GM23338 (cell line): ENCODE results near the gene OR6C65.

ENCODE experiments used
- CTCF ChIP-seq, 2 experiments: fragments of 200-600 bp in 1 of 2; sonication (generic) in 1 of 2; conservative IDR thresholded peaks; 2 replicates each; pipeline versions ENCODE4 v1.5.1 to v1.6.1; 2016 to 2017; ENCODE audit warnings: antibody characterized with exemption in 2 of 2, low read depth in 2 of 2, mild to moderate bottlenecking in 2 of 2, moderate library complexity in 1 of 2
- ETS1 ChIP-seq: IDR thresholded peaks from 2 replicates; pipeline ENCODE4 v1.6.1; 2016; ENCODE audit warnings: antibody characterized with exemption
- EZH2 ChIP-seq: fragments of 200-600 bp; sonication (generic); IDR thresholded peaks from one replicate; pipeline ENCODE4 v1.8.0; 2017; ENCODE audit warnings: antibody characterized with exemption, mild to moderate bottlenecking, low read depth; ENCODE audit not compliant: unreplicated experiment
- EZH2phosphoT487 ChIP-seq: fragments of 200-600 bp; sonication (generic); IDR thresholded peaks from one replicate; pipeline ENCODE4 v1.8.1; 2018; ENCODE audit warnings: antibody characterized with exemption; ENCODE audit not compliant: unreplicated experiment
- NANOG ChIP-seq: IDR thresholded peaks from 2 replicates; pipeline ENCODE4 v1.6.1; 2016; ENCODE audit warnings: antibody characterized with exemption, borderline replicate concordance
- POLR2AphosphoS5 ChIP-seq: IDR thresholded peaks from 2 replicates; pipeline ENCODE4 v1.6.1; 2016; ENCODE audit warnings: antibody characterized with exemption, low read depth
- REST ChIP-seq: IDR thresholded peaks from one replicate; pipeline ENCODE4 v1.6.1; 2018; ENCODE audit warnings: antibody characterized with exemption; ENCODE audit not compliant: unreplicated experiment

- TF ChIP-seq EZH2 (no peak), EZH2phosphoT487 (no peak), CTCF (conservative IDR thresholded peaks at IDR 0.05; ENCODE audit: low read depth in 2 of 2) (no peak), POLR2AphosphoS5 (no peak), REST (no peak), ETS1 (no peak), NANOG (no peak)
These were observed 43.4 kb downstream of the OR6C65 start, which contains the start of gene OR6C2 for GRCh38 chr12:55443776-55444175.
